Stomach (tissue), 9 donors: ENCODE measurements around the gene POLR2F. TPM values are rescaled to one million over a fixed set of nuclear protein-coding genes. Genes with fewer than 3 reads are reported as not detected.

Source experiments
- DNase-seq, 2 donors: peaks; one replicate each; pipeline versions ENCODE4 v3.0.0 to v3.0.0-alpha.2; 2013 to 2019
- H3K27ac ChIP-seq, 5 donors: fragments of 200-600 bp in 4 of 5; sonication (generic) in 4 of 5; one replicate each; pipeline ENCODE4 v1.5.1; 2013 to 2019; ENCODE audit warnings: mild to moderate bottlenecking in 1 of 5, moderate library complexity in 1 of 5
- H3K27me3 ChIP-seq, 3 donors: fragments of 200-600 bp; sonication (generic); one replicate each; pipeline ENCODE4 v1.5.1; 2017 to 2019; ENCODE audit warnings: mixed run types in 1 of 3
- H3K36me3 ChIP-seq, 4 donors: fragments of 200-600 bp; sonication (generic); 1 replicate in 3 of 4; 2 replicates in 1 of 4; pipeline ENCODE4 v1.5.1; 2016 to 2019
- H3K4me1 ChIP-seq, 4 donors: fragments of 200-600 bp; sonication (generic); one replicate each; pipeline ENCODE4 v1.5.1; 2016 to 2019
- H3K4me3 ChIP-seq, 4 donors: fragments of 200-600 bp; sonication (generic) in 3 of 4; one replicate each; pipeline ENCODE4 v1.5.1; 2016 to 2019; ENCODE audit warnings: mild to moderate bottlenecking in 1 of 4
- H3K9me3 ChIP-seq, 4 donors: fragments of 200-600 bp; sonication (generic); one replicate each; pipeline ENCODE4 v1.5.1; 2016 to 2019
- EP300 ChIP-seq: sonication (generic); formaldehyde crosslinking; IDR thresholded peaks from one replicate; pipeline ENCODE4 v1.6.1; 2017; ENCODE audit warnings: antibody characterized with exemption
- POLR2A ChIP-seq, 4 donors: fragments of 450-650 bp; IDR thresholded peaks; one replicate each; pipeline ENCODE4 v1.6.1; 2016; ENCODE audit warnings: antibody characterized with exemption in 4 of 4, control low read depth in 2 of 4, mild to moderate bottlenecking in 1 of 4, moderate library complexity in 1 of 4
- POLR2AphosphoS5 ChIP-seq, 3 donors: sonication (generic); formaldehyde crosslinking; IDR thresholded peaks; one replicate each; pipeline ENCODE4 v1.6.1; 2016; ENCODE audit warnings: antibody characterized with exemption in 3 of 3
- WGBS, 5 donors: extraction: QIAGEN DNeasy Blood & Tissue Kit in 3 of 5; methylation state at CpG; one replicate each; pipeline versions ENCODE4 v1.1.5 to v1.1.7; 2013 to 2018; 5-methylcytosine and 5-hydroxymethylcytosine counted together
- intact Hi-C: fragments of 100-400 bp; cut with DNase I; formaldehyde crosslinking; loops from one replicate; pipeline ENCODE4 v1.15.1; 2023; ENCODE audit warnings: low total_unique reads
- polyA plus RNA-seq, 3 donors: library from polyadenylated mRNA; stranded (reverse); fragments of 200-250 nt; gene quantifications; one replicate each; pipeline ENCODE4 v1.2.3, GENCODE V29; 2013
- total RNA-seq, 5 donors: library from RNA; depleted of rRNA; stranded (reverse); fragments of >200 nt; gene quantifications; one replicate each; pipeline versions ENCODE4 v1.1.0 to v1.2.3, GENCODE V29; 2014 to 2016
- TF ChIP-seq, protein P1 (sequence below), 7 experiments: fragments of 450-650 bp in 4 of 7; fragments of 200-600 bp in 3 of 7; sonication (generic) in 3 of 7; IDR thresholded peaks; one replicate each; pipeline ENCODE4 v1.5.1; 2016 to 2019; ENCODE audit warnings: antibody characterized with exemption in 7 of 7, control low read depth in 2 of 7, mild to moderate bottlenecking in 1 of 7
- donor health status: healthy with polysubstance abuse.
- donor health status: Bipolar disorder and iron deficiency.
- donor health status: healthy.

The POLR2F gene
- total and polyA plus RNA-seq, 8 donors, result 41.5 to 149 (median 120) TPM

DNA sequence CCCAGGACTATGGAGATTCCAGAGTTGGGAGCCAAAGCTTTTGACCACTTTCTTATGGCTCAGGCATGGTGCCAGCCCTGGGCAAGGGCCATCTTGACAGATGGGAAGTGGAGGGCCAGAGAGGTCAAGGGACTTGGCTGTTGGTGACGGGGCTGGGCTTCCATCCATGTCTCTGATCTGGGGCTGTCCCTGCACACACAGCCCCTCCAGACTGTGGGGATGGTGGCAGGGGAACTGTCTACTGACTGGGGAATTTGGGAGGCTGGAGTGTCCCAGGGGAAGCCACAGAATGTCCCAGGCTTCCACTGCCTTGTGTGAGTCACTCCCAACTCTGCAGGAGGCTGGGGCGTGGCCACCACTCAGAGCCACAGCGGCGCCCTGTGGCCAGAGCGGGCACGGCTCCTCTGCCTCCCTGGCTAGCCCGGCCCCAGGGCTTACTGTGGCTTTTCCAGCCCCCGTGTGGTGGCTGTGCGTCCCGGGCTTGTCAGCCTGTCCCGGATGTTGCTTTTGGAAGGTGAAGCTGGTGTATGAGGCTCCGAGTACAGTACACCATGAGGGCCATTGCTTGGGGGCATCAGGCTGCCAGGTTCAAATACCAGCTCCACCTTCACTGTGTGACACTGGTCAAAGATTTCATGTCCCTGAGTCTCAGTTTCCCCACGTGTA is 19.7 kb upstream of the POLR2F start:
- no peaks in the 10 kb centered on the region for H3K27me3 ChIP-seq
- H3K27ac ChIP-seq, result peak overlapping the region; percentile 59 to 83 (median 78)
- WGBS, 5 donors, result 2 to 7% (median 6%) methylated on average over 6 to 13 of the region's 13 CpGs
- intact Hi-C loops, result no loop called here
- peak; percentile 95 for DNase-seq
- H3K4me3 ChIP-seq, result no peak overlapping the region
- TF ChIP-seq, protein P1, sequence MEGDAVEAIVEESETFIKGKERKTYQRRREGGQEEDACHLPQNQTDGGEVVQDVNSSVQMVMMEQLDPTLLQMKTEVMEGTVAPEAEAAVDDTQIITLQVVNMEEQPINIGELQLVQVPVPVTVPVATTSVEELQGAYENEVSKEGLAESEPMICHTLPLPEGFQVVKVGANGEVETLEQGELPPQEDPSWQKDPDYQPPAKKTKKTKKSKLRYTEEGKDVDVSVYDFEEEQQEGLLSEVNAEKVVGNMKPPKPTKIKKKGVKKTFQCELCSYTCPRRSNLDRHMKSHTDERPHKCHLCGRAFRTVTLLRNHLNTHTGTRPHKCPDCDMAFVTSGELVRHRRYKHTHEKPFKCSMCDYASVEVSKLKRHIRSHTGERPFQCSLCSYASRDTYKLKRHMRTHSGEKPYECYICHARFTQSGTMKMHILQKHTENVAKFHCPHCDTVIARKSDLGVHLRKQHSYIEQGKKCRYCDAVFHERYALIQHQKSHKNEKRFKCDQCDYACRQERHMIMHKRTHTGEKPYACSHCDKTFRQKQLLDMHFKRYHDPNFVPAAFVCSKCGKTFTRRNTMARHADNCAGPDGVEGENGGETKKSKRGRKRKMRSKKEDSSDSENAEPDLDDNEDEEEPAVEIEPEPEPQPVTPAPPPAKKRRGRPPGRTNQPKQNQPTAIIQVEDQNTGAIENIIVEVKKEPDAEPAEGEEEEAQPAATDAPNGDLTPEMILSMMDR (IDR thresholded peaks at IDR 0.05), result peak in 6 of 7 experiments; percentile 68 to 98 (median 96)
- TF ChIP-seq EP300 (no peak), POLR2AphosphoS5 (IDR thresholded peaks at IDR 0.05) (peak in 2 of 3 donors; percentile 61 to 88)
- peaks cover 43 to 81% (median 76%) of the 10 kb centered on the region in 4 donors for H3K36me3 ChIP-seq
- H3K4me1 ChIP-seq, result peaks cover 53 to 64% (median 58%) of the 10 kb centered on the region in 4 donors
- H3K9me3 ChIP-seq, result no peaks in the 10 kb centered on the region

DNA sequence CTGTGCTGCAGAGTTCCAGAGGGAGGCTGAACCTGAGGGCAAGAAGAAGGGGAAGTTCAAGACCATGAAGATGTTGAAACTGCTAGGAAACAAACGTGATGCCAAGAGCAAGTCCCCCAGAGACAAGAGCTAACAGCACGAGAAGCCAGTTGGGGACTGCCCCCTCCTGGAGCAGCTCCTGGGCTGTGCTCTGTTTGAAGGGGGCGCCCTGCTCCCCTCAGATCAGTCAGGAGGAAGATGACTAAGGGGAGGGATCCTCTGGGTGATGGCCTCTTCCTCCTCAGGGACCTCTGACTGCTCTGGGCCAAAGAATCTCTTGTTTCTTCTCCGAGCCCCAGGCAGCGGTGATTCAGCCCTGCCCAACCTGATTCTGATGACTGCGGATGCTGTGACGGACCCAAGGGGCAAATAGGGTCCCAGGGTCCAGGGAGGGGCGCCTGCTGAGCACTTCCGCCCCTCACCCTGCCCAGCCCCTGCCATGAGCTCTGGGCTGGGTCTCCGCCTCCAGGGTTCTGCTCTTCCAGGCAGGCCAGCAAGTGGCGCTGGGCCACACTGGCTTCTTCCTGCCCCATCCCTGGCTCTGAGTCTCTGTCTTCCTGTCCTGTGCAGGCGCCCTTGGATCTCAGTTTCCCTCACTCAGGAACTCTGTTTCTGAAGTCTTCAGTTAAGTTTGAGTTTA is 12.7 kb upstream of the POLR2F start:
- DNase-seq, result no peak
- intact Hi-C loops, result no loop called here
- H3K9me3 ChIP-seq, result no peaks in the 10 kb centered on the region
- TF ChIP-seq, protein P1 (IDR thresholded peaks at IDR 0.05), result no peak
- TF ChIP-seq POLR2A (IDR thresholded peaks at IDR 0.05), result no peak
- no peak for TF ChIP-seq POLR2AphosphoS5 (IDR thresholded peaks at IDR 0.05)
- no peak overlapping the region for H3K4me3 ChIP-seq
- H3K36me3 ChIP-seq, result peaks cover 54 to 90% (median 85%) of the 10 kb centered on the region in 4 donors
- H3K4me1 ChIP-seq, result peaks cover 0 to 11% (median 2%) of the 10 kb centered on the region in 4 donors
- WGBS, 5 donors, result 84 to 89% (median 86%) methylated on average over 8 to 12 of the region's 12 CpGs
- no peaks in the 10 kb centered on the region for H3K27me3 ChIP-seq
- no peak overlapping the region for H3K27ac ChIP-seq

DNA sequence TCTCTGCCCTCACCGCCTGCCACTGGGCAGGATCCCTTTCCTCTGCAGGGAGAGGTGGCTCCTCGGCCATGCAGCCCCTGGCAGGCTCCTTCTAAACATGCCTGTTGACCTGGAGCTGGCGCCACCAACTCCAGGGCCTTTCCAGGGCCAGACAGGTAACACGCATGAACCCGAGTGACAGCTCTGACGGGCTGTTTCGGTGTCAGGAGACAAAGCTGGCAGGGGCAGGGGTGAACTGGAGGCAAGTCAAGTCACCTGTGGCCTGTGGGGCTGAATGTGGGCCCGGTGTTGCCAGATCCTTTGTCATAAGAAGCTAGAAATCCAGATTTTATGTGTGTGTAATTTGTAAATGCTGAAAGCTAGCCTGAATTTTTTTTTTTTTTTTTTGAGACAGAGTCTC is 11.4 kb upstream of the POLR2F start:
- H3K27ac ChIP-seq, result no peak overlapping the region
- H3K9me3 ChIP-seq, result no peaks in the 10 kb centered on the region
- peaks cover 42 to 77% (median 73%) of the 10 kb centered on the region in 4 donors for H3K36me3 ChIP-seq
- no peak for TF ChIP-seq POLR2AphosphoS5 (IDR thresholded peaks at IDR 0.05)
- H3K4me3 ChIP-seq, result no peak overlapping the region
- no peaks in the 10 kb centered on the region for H3K27me3 ChIP-seq
- DNase-seq, result no peak
- peaks cover 0 to 11% (median 2%) of the 10 kb centered on the region in 4 donors for H3K4me1 ChIP-seq
- WGBS, 5 donors, result 94 to 100% (median 96%) methylated on average over 2 to 8 of the region's 8 CpGs
- intact Hi-C loops, result no loop called here

DNA sequence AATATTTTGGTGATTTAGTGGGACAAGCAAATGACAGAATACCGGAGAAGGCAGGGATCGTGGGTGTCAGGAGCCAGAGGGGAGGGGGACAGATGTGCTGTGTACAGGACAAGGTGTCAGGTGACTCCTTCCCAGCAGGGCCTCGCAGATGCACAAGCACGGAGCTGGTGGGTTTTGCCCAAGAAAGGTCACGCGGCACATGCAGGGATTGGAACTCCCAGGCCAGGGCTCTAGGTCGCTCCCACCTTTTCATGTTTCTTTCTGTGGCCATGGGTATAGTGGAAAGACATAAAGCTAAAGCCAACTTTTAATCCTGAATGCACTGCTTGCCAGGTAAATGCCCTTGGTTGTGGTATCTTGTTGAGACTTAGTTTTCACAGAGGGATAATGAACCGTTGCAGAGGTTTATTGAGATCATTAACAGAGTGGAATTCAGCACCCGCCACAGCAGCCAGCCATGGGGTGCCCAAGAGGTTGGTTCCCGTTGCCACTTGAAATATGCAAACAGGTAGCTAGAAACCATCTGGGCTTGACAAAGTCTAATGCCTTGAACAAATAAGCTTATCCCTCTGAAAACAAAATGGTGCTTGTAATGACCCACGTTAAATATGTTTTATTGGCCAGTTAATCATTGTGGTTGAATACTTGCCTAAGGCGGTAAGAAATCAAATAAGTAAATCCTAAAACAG is 10.2 kb upstream of the POLR2F start:
- Histone ChIP-seq H3K27me3 (no peaks in the 10 kb centered on the region), H3K27ac (no peak overlapping the region), H3K4me3 (no peak overlapping the region), H3K9me3 (no peaks in the 10 kb centered on the region), H3K4me1 (peaks cover 0 to 11% (median 2%) of the 10 kb centered on the region in 4 donors), H3K36me3 (peaks cover 31 to 65% (median 61%) of the 10 kb centered on the region in 4 donors)
- 62 to 72% (median 68%) methylated on average over 12 of the region's 12 CpGs for WGBS, 5 donors
- TF ChIP-seq POLR2AphosphoS5 (IDR thresholded peaks at IDR 0.05) (no peak), POLR2A (IDR thresholded peaks at IDR 0.05) (no peak), EP300 (no peak)
- TF ChIP-seq, protein P1 (IDR thresholded peaks at IDR 0.05), result no peak
- DNase-seq, result no peak
- intact Hi-C loops, result no loop called here
